GM23338 (cell line): ENCODE data around the gene CEACAM21. TPM values are rescaled to one million over a fixed set of nuclear protein-coding genes. Genes with fewer than 3 reads are reported as not detected.
A peak's percentile ranks its signal among the peaks of the same experiment; 100 is the strongest.

Experiments
- ATAC-seq: fragments of 200-7000 bp; cut with Tn5 transposase; 3 replicates; pipeline ENCODE4 v1.9.1; 2020
- DNase-seq: peaks from one replicate; pipeline ENCODE4 v3.0.0-alpha.2; 2015; ENCODE audit warnings: low spot score
- H2AFZ ChIP-seq: fragments of 200-600 bp; sonication (generic); 2 replicates; pipeline ENCODE4 v1.8.0; 2016; ENCODE audit warnings: antibody characterized with exemption, mild to moderate bottlenecking, moderate library complexity
- H3F3A ChIP-seq: fragments of 200-600 bp; sonication (generic); replicated peaks from 2 replicates; pipeline ENCODE4 v1.8.0; 2017; ENCODE audit warnings: antibody characterized with exemption, mixed run types, low read depth
- H3K27ac ChIP-seq: fragments of 200-600 bp; sonication (generic); 2 replicates; pipeline ENCODE4 v1.6.1; 2016; ENCODE audit warnings: low read depth
- H3K27me3 ChIP-seq: fragments of 200-600 bp; sonication (generic); 2 replicates; pipeline ENCODE4 v1.8.0; 2016; ENCODE audit warnings: mild to moderate bottlenecking, mixed run types, moderate library complexity; ENCODE audit not compliant: insufficient read depth
- H3K36me3 ChIP-seq: fragments of 200-600 bp; sonication (generic); 2 replicates; pipeline ENCODE4 v1.8.0; 2016; ENCODE audit warnings: mild to moderate bottlenecking; ENCODE audit not compliant: insufficient read depth
- H3K4me1 ChIP-seq: fragments of 200-600 bp; sonication (generic); 2 replicates; pipeline ENCODE4 v1.8.0; 2016; ENCODE audit warnings: mild to moderate bottlenecking, moderate library complexity; ENCODE audit not compliant: insufficient read depth
- H3K4me2 ChIP-seq: fragments of 200-600 bp; sonication (generic); 2 replicates; pipeline ENCODE4 v1.7.1; 2017; ENCODE audit warnings: mixed run types
- H3K4me3 ChIP-seq: fragments of 200-600 bp; sonication (generic); 2 replicates; pipeline ENCODE4 v1.6.1; 2016; ENCODE audit warnings: mixed run types
- H3K79me2 ChIP-seq: fragments of 200-600 bp; sonication (generic); replicated peaks from 2 replicates; pipeline ENCODE4 v1.8.0; 2017; ENCODE audit warnings: mild to moderate bottlenecking; ENCODE audit not compliant: insufficient read depth
- H3K9me2 ChIP-seq: fragments of 200-600 bp; sonication (generic); 2 replicates; pipeline ENCODE4 v1.8.0; 2017; ENCODE audit not compliant: insufficient read depth
- H4K20me1 ChIP-seq: fragments of 200-600 bp; sonication (generic); replicated peaks from 2 replicates; pipeline ENCODE4 v1.8.0; 2017; ENCODE audit warnings: mild to moderate bottlenecking; ENCODE audit not compliant: insufficient read depth
- H3K27ac Mint-ChIP-seq: 2 replicates; pipeline ENCODE4 v1.8.0; 2020; ENCODE audit warnings: inconsistent platforms, mild to moderate bottlenecking, moderate library complexity, mixed read lengths
- H3K27me3 Mint-ChIP-seq: 3 replicates; pipeline ENCODE4 v1.8.0; 2022; ENCODE audit warnings: low read depth, mild to moderate bottlenecking, moderate library complexity, mixed read lengths, inconsistent platforms; ENCODE audit not compliant: insufficient read depth, poor library complexity
- H3K36me3 Mint-ChIP-seq: 3 replicates; pipeline ENCODE4 v1.8.0; 2021; ENCODE audit warnings: low read depth, mild to moderate bottlenecking, inconsistent platforms, moderate library complexity, mixed read lengths
- H3K4me1 Mint-ChIP-seq: 3 replicates; pipeline ENCODE4 v1.8.0; 2020; ENCODE audit warnings: mild to moderate bottlenecking, inconsistent platforms, mixed read lengths
- H3K4me3 Mint-ChIP-seq: 3 replicates; pipeline ENCODE4 v1.8.0; 2021; ENCODE audit warnings: moderate library complexity, mild to moderate bottlenecking, inconsistent platforms, mixed read lengths
- H3K9me3 Mint-ChIP-seq: 3 replicates; pipeline ENCODE4 v1.8.0; 2020; ENCODE audit warnings: moderate library complexity, mild to moderate bottlenecking, inconsistent platforms, mixed read lengths
- EZH2phosphoT487 ChIP-seq: fragments of 200-600 bp; sonication (generic); IDR thresholded peaks from one replicate; pipeline ENCODE4 v1.8.1; 2018; ENCODE audit warnings: antibody characterized with exemption; ENCODE audit not compliant: unreplicated experiment
- polyA plus RNA-seq: library from polyadenylated mRNA; unstranded; fragments of >200 nt; fragmentation: Nextera tagmentation; extraction: Ambion mirVana; gene quantifications from 2 replicates; pipeline ENCODE4 v1.2.1, GENCODE V29; 2016
- total RNA-seq: library from RNA; depleted of rRNA; stranded (reverse); fragments of >200 nt; shearing (Covaris generic); gene quantifications from 2 replicates; pipeline ENCODE4 v1.2.3, GENCODE V29; 2014
- TF ChIP-seq, protein P1 (sequence below): fragments of 250-450 bp; sonication (Bioruptor Pico); IDR thresholded peaks from 2 replicates; pipeline ENCODE4 v1.5.0; 2020; ENCODE audit warnings: mild to moderate bottlenecking, moderate library complexity
- TF ChIP-seq, protein P2 (sequence below): IDR thresholded peaks from 2 replicates; pipeline ENCODE4 v1.6.1; 2016; ENCODE audit warnings: antibody characterized with exemption
- TF ChIP-seq, protein P3 (sequence below), 2 experiments: fragments of 200-600 bp in 1 of 2; sonication (generic) in 1 of 2; conservative IDR thresholded peaks; 2 replicates each; pipeline versions ENCODE4 v1.5.1 to v1.6.1; 2016 to 2017; ENCODE audit warnings: antibody characterized with exemption in 2 of 2, low read depth in 2 of 2, mild to moderate bottlenecking in 2 of 2, moderate library complexity in 1 of 2

The CEACAM21 gene
- total and polyA plus RNA-seq, 2 experiments from 2014 or later, result not detected

- TF ChIP-seq, protein P1, sequence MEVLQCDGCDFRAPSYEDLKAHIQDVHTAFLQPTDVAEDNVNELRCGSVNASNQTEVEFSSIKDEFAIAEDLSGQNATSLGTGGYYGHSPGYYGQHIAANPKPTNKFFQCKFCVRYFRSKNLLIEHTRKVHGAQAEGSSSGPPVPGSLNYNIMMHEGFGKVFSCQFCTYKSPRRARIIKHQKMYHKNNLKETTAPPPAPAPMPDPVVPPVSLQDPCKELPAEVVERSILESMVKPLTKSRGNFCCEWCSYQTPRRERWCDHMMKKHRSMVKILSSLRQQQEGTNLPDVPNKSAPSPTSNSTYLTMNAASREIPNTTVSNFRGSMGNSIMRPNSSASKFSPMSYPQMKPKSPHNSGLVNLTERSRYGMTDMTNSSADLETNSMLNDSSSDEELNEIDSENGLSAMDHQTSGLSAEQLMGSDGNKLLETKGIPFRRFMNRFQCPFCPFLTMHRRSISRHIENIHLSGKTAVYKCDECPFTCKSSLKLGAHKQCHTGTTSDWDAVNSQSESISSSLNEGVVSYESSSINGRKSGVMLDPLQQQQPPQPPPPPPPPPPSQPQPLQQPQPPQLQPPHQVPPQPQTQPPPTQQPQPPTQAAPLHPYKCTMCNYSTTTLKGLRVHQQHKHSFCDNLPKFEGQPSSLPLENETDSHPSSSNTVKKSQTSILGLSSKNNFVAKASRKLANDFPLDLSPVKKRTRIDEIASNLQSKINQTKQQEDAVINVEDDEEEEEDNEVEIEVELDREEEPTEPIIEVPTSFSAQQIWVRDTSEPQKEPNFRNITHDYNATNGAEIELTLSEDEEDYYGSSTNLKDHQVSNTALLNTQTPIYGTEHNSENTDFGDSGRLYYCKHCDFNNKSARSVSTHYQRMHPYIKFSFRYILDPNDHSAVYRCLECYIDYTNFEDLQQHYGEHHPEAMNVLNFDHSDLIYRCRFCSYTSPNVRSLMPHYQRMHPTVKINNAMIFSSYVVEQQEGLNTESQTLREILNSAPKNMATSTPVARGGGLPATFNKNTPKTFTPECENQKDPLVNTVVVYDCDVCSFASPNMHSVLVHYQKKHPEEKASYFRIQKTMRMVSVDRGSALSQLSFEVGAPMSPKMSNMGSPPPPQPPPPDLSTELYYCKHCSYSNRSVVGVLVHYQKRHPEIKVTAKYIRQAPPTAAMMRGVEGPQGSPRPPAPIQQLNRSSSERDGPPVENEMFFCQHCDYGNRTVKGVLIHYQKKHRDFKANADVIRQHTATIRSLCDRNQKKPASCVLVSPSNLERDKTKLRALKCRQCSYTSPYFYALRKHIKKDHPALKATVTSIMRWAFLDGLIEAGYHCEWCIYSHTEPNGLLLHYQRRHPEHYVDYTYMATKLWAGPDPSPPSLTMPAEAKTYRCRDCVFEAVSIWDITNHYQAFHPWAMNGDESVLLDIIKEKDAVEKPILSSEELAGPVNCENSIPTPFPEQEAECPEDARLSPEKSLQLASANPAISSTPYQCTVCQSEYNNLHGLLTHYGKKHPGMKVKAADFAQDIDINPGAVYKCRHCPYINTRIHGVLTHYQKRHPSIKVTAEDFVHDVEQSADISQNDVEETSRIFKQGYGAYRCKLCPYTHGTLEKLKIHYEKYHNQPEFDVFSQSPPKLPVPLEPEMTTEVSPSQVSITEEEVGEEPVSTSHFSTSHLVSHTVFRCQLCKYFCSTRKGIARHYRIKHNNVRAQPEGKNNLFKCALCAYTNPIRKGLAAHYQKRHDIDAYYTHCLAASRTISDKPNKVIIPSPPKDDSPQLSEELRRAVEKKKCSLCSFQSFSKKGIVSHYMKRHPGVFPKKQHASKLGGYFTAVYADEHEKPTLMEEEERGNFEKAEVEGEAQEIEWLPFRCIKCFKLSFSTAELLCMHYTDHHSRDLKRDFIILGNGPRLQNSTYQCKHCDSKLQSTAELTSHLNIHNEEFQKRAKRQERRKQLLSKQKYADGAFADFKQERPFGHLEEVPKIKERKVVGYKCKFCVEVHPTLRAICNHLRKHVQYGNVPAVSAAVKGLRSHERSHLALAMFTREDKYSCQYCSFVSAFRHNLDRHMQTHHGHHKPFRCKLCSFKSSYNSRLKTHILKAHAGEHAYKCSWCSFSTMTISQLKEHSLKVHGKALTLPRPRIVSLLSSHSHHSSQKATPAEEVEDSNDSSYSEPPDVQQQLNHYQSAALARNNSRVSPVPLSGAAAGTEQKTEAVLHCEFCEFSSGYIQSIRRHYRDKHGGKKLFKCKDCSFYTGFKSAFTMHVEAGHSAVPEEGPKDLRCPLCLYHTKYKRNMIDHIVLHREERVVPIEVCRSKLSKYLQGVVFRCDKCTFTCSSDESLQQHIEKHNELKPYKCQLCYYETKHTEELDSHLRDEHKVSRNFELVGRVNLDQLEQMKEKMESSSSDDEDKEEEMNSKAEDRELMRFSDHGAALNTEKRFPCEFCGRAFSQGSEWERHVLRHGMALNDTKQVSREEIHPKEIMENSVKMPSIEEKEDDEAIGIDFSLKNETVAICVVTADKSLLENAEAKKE (CRISPR knock-in tag), result no peak
- TF ChIP-seq, protein P2, sequence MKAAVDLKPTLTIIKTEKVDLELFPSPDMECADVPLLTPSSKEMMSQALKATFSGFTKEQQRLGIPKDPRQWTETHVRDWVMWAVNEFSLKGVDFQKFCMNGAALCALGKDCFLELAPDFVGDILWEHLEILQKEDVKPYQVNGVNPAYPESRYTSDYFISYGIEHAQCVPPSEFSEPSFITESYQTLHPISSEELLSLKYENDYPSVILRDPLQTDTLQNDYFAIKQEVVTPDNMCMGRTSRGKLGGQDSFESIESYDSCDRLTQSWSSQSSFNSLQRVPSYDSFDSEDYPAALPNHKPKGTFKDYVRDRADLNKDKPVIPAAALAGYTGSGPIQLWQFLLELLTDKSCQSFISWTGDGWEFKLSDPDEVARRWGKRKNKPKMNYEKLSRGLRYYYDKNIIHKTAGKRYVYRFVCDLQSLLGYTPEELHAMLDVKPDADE, result no peak
- TF ChIP-seq EZH2phosphoT487, result no peak
Observed at GRCh38 chr19:41595890-41596280, 19.9 kb downstream of the CEACAM21 start (continued).

- TF ChIP-seq, protein P3, sequence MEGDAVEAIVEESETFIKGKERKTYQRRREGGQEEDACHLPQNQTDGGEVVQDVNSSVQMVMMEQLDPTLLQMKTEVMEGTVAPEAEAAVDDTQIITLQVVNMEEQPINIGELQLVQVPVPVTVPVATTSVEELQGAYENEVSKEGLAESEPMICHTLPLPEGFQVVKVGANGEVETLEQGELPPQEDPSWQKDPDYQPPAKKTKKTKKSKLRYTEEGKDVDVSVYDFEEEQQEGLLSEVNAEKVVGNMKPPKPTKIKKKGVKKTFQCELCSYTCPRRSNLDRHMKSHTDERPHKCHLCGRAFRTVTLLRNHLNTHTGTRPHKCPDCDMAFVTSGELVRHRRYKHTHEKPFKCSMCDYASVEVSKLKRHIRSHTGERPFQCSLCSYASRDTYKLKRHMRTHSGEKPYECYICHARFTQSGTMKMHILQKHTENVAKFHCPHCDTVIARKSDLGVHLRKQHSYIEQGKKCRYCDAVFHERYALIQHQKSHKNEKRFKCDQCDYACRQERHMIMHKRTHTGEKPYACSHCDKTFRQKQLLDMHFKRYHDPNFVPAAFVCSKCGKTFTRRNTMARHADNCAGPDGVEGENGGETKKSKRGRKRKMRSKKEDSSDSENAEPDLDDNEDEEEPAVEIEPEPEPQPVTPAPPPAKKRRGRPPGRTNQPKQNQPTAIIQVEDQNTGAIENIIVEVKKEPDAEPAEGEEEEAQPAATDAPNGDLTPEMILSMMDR (conservative IDR thresholded peaks at IDR 0.05; ENCODE audit: low read depth in 2 of 2), result peak; percentile 91 to 96
- TF ChIP-seq EZH2phosphoT487, result no peak
- Histone ChIP-seq H3K79me2 (no peaks in the 10 kb centered on the region), H3K27me3 (peaks cover 65% of the 10 kb centered on the region), H3K9me2 (no peaks in the 10 kb centered on the region), H3F3A (no peaks in the 10 kb centered on the region), H3K4me3 (no peak overlapping the region), H2AFZ (no peak overlapping the region), H3K4me1 (peaks cover 13% of the 10 kb centered on the region), H3K27ac (no peak overlapping the region), H3K36me3 (no peaks in the 10 kb centered on the region), H3K4me2 (no peak overlapping the region), H4K20me1 (no peaks in the 10 kb centered on the region; the same call in 1 of the 2 replicates)
- no peaks in the 10 kb centered on the region for H3K9me3 Mint-ChIP-seq
- H3K36me3 Mint-ChIP-seq, result no peaks in the 10 kb centered on the region
- no peak overlapping the region for H3K4me3 Mint-ChIP-seq
- DNase-seq, result peak; percentile 87
- no peak overlapping the region for H3K27ac Mint-ChIP-seq
- peak; percentile 78 for ATAC-seq
- H3K27me3 Mint-ChIP-seq, result peaks cover 23% of the 10 kb centered on the region
- peaks cover 16% of the 10 kb centered on the region for H3K4me1 Mint-ChIP-seq
Observed at GRCh38 chr19:41597600-41598041, 21.7 kb downstream of the CEACAM21 start.
